Measurements from ENCODE around the gene CCNI. TPM values are rescaled to one million over a fixed set of nuclear protein-coding genes. Genes with fewer than 3 reads are reported as not detected.

CCNI gene
- total RNA-seq, 1 experiment from 2014 or later = 297 TPM

DNA sequence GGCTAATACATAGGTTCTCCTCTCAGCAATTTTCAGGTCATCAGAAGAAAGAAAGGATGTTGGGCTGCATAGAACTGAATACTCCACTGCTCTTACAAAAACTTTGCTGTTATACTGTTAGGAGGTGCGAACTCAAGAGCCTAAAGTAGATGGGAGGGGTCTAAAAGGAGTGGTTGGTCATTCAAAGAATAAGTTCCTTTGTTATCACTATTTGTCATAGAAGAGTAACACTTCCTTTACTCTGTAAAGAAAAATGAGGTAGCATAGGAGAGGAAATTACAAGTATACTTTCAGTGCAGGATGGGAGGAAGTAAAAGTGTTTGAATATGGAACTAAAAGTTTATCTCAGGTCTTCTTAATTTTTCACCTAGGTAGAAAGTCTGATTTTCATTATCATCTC, 61.5 kb downstream of the CCNI start:
- Mint-ChIP-seq H3K36me3 (ENCODE audit: insufficient read depth, unreplicated experiment) (peaks cover 43% of the 10 kb centered on the region), H3K4me1 (ENCODE audit: insufficient read depth, unreplicated experiment) (peaks cover 16% of the 10 kb centered on the region), H3K9me3 (ENCODE audit: unreplicated experiment) (no peaks in the 10 kb centered on the region), H3K4me3 (ENCODE audit: unreplicated experiment) (no peak overlapping the region), H3K27me3 (ENCODE audit: insufficient read depth, unreplicated experiment) (no peaks in the 10 kb centered on the region), H3K27ac (ENCODE audit: low read depth, unreplicated experiment) (no peak overlapping the region)
- intact Hi-C loops (cut with micrococcal nuclease) = no loop called here
- CTCF ChIA-PET = no interaction called here
- POLR2A ChIA-PET = no interaction called here
- BruUV-seq (replicated peaks) = no TSS peak
- TF ChIP-seq CTCF (IDR thresholded peaks at IDR 0.05; ENCODE audit: unreplicated experiment) = no peak
- DNase-seq (ENCODE audit: unreplicated experiment) = no peak

- TF ChIP-seq CTCF (IDR thresholded peaks at IDR 0.05; ENCODE audit: unreplicated experiment) = no peak
- Mint-ChIP-seq H3K27ac (ENCODE audit: low read depth, unreplicated experiment) (no peak overlapping the region), H3K4me3 (ENCODE audit: unreplicated experiment) (no peak overlapping the region), H3K36me3 (ENCODE audit: insufficient read depth, unreplicated experiment) (peaks cover 51% of the 10 kb centered on the region), H3K9me3 (ENCODE audit: unreplicated experiment) (no peaks in the 10 kb centered on the region), H3K27me3 (ENCODE audit: insufficient read depth, unreplicated experiment) (no peaks in the 10 kb centered on the region), H3K4me1 (ENCODE audit: insufficient read depth, unreplicated experiment) (peaks cover 30% of the 10 kb centered on the region)
- no peak for DNase-seq (ENCODE audit: unreplicated experiment)
- intact Hi-C loops (cut with micrococcal nuclease) = no loop called here
- BruUV-seq (replicated peaks) = no TSS peak
- ChIA-PET POLR2A (interaction anchor here (1.0 kb wide), 1 partner anchor 10 kb away, joined by 4 read pairs; no protein-coding TSS in a partner anchor), CTCF (interaction anchor here (0.6 kb wide), 1 partner anchor 345 kb away, joined by 3 read pairs; no protein-coding TSS in a partner anchor)
Measured at GRCh38 chr4:77012726-77013125, 63.1 kb downstream of the CCNI start.

- intact Hi-C loops (cut with micrococcal nuclease) = no loop called here
- TF ChIP-seq CTCF (IDR thresholded peaks at IDR 0.05; ENCODE audit: unreplicated experiment) = no peak
- ChIA-PET CTCF (interaction anchor here (1.0 kb wide), 1 partner anchor 230 kb away, joined by 5 read pairs; no protein-coding TSS in a partner anchor), POLR2A (no interaction called here)
- Mint-ChIP-seq H3K4me1 (ENCODE audit: insufficient read depth, unreplicated experiment) (peaks cover 41% of the 10 kb centered on the region), H3K27ac (ENCODE audit: low read depth, unreplicated experiment) (no peak overlapping the region), H3K4me3 (ENCODE audit: unreplicated experiment) (no peak overlapping the region), H3K9me3 (ENCODE audit: unreplicated experiment) (no peaks in the 10 kb centered on the region), H3K27me3 (ENCODE audit: insufficient read depth, unreplicated experiment) (no peaks in the 10 kb centered on the region), H3K36me3 (ENCODE audit: insufficient read depth, unreplicated experiment) (peaks cover 62% of the 10 kb centered on the region)
- BruUV-seq (replicated peaks) = no TSS peak
- DNase-seq (ENCODE audit: unreplicated experiment) = peak; percentile 17
Measured at GRCh38 chr4:77010841-77011354, 64.9 kb downstream of the CCNI start.

- no peak for DNase-seq (ENCODE audit: unreplicated experiment)
- ChIA-PET POLR2A (interaction anchor here (0.6 kb wide), 1 partner anchor 40 kb away, joined by 3 read pairs; no protein-coding TSS in a partner anchor), CTCF (interaction anchor here (0.6 kb wide), 1 partner anchor 293 kb away, joined by 3 read pairs; no protein-coding TSS in a partner anchor)
- Mint-ChIP-seq H3K4me3 (ENCODE audit: unreplicated experiment) (no peak overlapping the region), H3K4me1 (ENCODE audit: insufficient read depth, unreplicated experiment) (peaks cover 41% of the 10 kb centered on the region), H3K27me3 (ENCODE audit: insufficient read depth, unreplicated experiment) (no peaks in the 10 kb centered on the region), H3K36me3 (ENCODE audit: insufficient read depth, unreplicated experiment) (peaks cover 57% of the 10 kb centered on the region), H3K9me3 (ENCODE audit: unreplicated experiment) (no peaks in the 10 kb centered on the region), H3K27ac (ENCODE audit: low read depth, unreplicated experiment) (no peak overlapping the region)
- intact Hi-C loops (cut with micrococcal nuclease) = no loop called here
- TF ChIP-seq CTCF (IDR thresholded peaks at IDR 0.05; ENCODE audit: unreplicated experiment) = no peak
- BruUV-seq (replicated peaks) = no TSS peak
Measured at GRCh38 chr4:77009511-77010115, 66.2 kb downstream of the CCNI start.
